CD4-positive, alpha-beta T cell treated with Interleukin-15 for 1 hour (primary cell): Measurements from ENCODE around the gene SAT2.

Source experiments
- DNase-seq: peaks from one replicate; pipeline ENCODE4 v3.0.0-alpha.2; 2020

The SAT2 gene

GRCh38 chr17:7589891-7590691 is 37.5 kb downstream of the SAT2 start, which contains the start of gene SOX15:
TSS of gene SOX15 (minus strand) at chr17:7590094. CDS start at chr17:7589676, 418 bp downstream.
- DNase-seq, result no peak

DNA sequence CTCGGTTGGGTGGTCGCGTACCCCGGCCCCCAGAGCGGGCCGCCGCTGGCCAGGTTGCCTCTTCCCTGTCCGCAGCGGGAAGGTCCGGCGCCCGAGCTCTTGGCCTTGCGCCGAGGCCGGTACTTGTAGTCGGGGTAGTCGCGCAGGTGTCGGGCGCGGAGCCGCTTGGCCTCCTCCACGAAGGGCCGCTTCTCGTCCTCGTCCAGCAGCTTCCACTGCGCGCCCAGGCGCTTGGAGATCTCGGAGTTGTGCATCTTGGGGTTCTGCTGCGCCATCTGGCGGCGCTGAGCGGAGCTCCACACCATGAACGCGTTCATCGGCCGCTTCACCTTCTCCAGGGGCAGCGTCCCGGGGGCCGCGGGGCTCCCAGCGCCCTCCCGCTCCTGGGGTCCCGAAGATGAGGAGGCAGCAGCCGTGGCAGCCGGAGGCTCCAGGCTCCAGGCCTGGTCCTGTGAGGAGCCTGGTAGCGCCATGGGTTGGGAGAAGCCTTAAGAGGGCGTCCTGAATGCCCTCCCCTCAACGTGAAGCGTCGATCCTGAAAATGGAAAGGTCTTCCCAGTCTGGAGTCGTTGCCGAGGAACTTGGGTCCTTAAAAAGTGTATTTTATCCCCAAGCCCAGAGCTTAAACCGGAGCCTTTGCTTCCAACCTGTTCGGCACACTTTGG is 38.3 kb downstream of the SAT2 start:
- peak; percentile 77 for DNase-seq

- no peak for DNase-seq
Measured at GRCh38 chr17:7588553-7589203, 38.9 kb downstream of the SAT2 start.

GRCh38 chr17:7587420-7588151 is 40.0 kb downstream of the SAT2 start:
- peak; percentile 20 for DNase-seq

DNA sequence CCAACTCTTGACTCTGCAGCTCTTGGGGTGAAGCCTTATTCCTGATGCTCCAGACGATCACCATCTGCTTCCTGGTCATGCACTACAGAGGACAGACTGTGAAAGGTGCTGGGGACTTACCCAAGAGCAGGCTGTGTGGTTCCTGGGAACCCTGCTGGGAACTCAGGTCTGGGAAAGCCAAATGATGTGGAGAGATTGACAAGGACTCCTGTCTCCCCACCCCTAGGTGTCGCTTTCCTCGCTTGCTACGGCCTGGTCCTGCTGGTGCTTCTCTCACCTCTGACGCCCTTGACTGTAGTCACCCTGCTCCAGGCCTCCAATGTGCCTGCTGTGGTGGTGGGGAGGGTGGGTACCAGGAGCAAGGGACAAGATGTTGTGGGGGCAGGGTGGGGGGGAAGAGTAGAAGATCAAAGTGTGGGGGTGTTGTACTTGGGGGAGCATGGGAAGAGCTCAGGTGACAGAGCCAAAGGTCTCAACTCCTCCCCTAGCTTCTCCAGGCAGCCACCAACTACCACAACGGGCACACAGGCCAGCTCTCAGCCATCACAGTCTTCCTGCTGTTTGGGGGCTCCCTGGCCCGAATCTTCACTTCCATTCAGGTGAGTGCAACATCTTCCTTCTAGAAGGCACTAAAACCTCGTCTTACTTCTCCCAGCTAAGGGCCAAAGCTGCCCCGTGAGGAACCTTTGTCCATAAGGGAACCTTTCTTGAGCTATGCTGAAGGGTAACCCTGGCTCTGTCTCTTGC is 40.8 kb downstream of the SAT2 start:
- DNase-seq, result no peak

DNA sequence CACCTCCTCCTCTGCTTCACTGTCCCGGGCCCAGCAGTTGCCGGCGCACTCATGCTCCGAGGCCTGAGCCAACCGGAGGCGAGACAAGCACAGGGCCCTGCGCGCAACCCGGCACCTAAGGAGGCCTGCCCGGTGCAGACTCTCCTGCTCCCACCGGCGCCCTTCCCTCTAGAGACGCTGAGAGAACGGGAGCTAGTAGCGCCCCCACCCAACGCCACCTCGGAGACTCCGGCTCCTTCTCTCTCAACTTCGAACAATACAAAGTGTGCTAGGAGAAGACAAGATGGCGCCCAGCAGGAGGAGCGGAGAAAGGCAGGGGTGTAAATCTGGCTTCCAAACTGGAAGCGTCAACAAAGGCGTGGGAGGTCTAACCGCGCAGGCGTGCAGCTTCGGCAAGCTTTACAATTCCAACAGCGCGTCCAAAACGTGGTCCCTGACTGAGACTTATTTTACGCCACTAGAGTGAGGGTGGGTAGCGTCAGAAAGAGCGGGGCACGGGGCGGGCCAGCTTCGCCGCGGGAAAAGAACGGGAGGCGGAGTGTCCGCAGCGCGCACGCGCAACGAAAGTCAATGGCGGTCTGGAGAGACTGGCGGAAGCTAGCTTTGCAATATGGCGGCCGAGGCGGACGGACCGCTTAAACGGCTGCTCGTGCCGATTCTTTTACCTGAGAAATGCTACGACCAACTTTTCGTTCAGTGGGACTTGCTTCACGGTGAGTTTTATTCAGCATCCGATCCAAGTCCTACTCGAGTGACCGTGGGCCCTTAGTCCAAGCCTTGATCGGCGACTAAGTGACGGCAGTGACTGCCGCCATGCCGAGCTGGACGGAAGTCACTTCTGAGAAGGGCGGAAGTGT is 44.1 kb downstream of the SAT2 start, which contains the start of gene MPDU1:
MPDU1 (plus strand) TSS at position 600 of the 857 bp plus-strand sequence; CDS start at position 611, 11 bp downstream.
- DNase-seq, result peak; percentile 96

GRCh38 chr17:7582396-7583252 is 45.0 kb downstream of the SAT2 start:
- no peak for DNase-seq

GRCh38 chr17:7580604-7581575 is 46.7 kb downstream of the SAT2 start:
- DNase-seq, result no peak

DNA sequence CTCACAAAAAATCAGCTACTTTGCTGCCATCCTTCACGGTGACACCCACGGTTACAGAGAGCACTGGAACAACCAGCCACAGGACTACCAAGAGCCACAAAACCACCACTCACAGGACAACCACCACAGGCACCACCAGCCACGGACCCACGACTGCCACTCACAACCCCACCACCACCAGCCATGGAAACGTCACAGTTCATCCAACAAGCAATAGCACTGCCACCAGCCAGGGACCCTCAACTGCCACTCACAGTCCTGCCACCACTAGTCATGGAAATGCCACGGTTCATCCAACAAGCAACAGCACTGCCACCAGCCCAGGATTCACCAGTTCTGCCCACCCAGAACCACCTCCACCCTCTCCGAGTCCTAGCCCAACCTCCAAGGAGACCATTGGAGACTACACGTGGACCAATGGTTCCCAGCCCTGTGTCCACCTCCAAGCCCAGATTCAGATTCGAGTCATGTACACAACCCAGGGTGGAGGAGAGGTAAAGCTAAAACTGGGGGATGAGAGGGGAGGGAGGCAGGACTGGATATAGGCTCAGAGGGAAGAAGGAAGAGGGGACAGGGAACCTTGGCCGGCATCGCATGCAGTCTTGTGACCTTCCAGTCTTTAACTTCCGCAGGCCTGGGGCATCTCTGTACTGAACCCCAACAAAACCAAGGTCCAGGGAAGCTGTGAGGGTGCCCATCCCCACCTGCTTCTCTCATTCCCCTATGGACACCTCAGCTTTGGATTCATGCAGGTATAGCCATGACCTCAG is 47.6 kb downstream of the SAT2 start:
- peak; percentile 39 for DNase-seq

DNA sequence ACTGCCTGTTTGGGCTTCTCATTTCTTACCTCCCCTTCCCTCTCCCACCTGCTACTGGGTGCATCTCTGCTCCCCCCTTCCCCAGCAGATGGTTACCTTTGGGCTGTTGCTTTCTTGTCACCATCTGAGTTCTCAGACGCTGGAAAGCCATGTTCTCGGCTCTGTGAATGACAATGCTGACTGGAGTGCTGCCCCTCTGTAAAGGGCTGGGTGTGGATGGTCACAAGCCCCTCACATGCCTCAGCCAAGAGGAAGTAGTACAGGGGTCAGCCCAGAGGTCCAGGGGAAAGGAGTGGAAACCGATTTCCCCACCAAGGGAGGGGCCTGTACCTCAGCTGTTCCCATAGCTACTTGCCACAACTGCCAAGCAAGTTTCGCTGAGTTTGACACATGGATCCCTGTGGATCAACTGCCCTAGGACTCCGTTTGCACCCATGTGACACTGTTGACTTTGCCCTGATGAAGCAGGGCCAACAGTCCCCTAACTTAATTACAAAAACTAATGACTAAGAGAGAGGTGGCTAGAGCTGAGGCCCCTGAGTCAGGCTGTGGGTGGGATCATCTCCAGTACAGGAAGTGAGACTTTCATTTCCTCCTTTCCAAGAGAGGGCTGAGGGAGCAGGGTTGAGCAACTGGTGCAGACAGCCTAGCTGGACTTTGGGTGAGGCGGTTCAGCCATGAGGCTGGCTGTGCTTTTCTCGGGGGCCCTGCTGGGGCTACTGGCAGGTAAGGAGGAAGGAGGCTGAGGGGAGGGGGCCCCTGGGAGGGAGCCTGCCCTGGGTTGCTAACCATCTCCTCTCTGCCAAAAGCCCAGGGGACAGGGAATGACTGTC is 48.4 kb downstream of the SAT2 start, which contains the start of gene CD68:
CD68 (plus strand) TSS at position 638 of the 833 bp plus-strand sequence; CDS start at position 678, 40 bp downstream.
- DNase-seq, result peak; percentile 88

GRCh38 chr17:7577327-7578199 is 50.1 kb downstream of the SAT2 start:
- no peak for DNase-seq

GRCh38 chr17:7576432-7576937 is 51.1 kb downstream of the SAT2 start:
- DNase-seq, result no peak
